Measurements from ENCODE around the gene GPX4.
A peak's percentile ranks its signal among the peaks of the same experiment; 100 is the strongest.

GPX4 gene

GRCh38 chr19:1103708-1104310 is at the start of gene GPX4:
Gene GPX4, plus strand, starts transcription at chr19:1103994. Its CDS starts 50 bp downstream, at chr19:1104044.
- peak; percentile 91 for DNase-seq (ENCODE audit: low spot score)

- DNase-seq (ENCODE audit: low spot score) = no peak
Observed at GRCh38 chr19:1054102-1055027, 49.4 kb upstream of the GPX4 start.

GRCh38 chr19:1055028-1055425 is 48.8 kb upstream of the GPX4 start:
- DNase-seq (ENCODE audit: low spot score) = no peak

GRCh38 chr19:1055886-1056620 is 47.7 kb upstream of the GPX4 start:
- no peak for DNase-seq (ENCODE audit: low spot score)

GRCh38 chr19:1057176-1057855 is 46.5 kb upstream of the GPX4 start:
- DNase-seq (ENCODE audit: low spot score) = no peak

GRCh38 chr19:1058112-1058511 is 45.7 kb upstream of the GPX4 start:
- no peak for DNase-seq (ENCODE audit: low spot score)

- DNase-seq (ENCODE audit: low spot score) = no peak
Observed at GRCh38 chr19:1060689-1061088, 43.1 kb upstream of the GPX4 start.

- DNase-seq (ENCODE audit: low spot score) = no peak
Observed at GRCh38 chr19:1061987-1062386, 41.8 kb upstream of the GPX4 start.

GRCh38 chr19:1062387-1063029 is 41.3 kb upstream of the GPX4 start:
- no peak for DNase-seq (ENCODE audit: low spot score)

GRCh38 chr19:1063030-1063908 is 40.5 kb upstream of the GPX4 start:
- no peak for DNase-seq (ENCODE audit: low spot score)

- no peak for DNase-seq (ENCODE audit: low spot score)
Observed at GRCh38 chr19:1063909-1064660, 39.7 kb upstream of the GPX4 start.

- peak; percentile 59 for DNase-seq (ENCODE audit: low spot score)
Observed at GRCh38 chr19:1064661-1065605, 38.9 kb upstream of the GPX4 start.

- DNase-seq (ENCODE audit: low spot score) = peak; percentile 73
Observed at GRCh38 chr19:1065606-1066109, 38.1 kb upstream of the GPX4 start.

GRCh38 chr19:1066251-1066747 is 37.5 kb upstream of the GPX4 start:
- DNase-seq (ENCODE audit: low spot score) = no peak

GRCh38 chr19:1066748-1067340 is 37.0 kb upstream of the GPX4 start, which contains the start of gene ARHGAP45:
Gene ARHGAP45, plus strand, starts transcription at chr19:1067167. Its CDS starts 239 bp downstream, at chr19:1067406.
- DNase-seq (ENCODE audit: low spot score) = no peak

- DNase-seq (ENCODE audit: low spot score) = no peak
Observed at GRCh38 chr19:1067341-1067957, 36.3 kb upstream of the GPX4 start.

Data from SW480 (cell line).